Measurements from ENCODE around the gene ARID3A. TPM values are rescaled to one million over a fixed set of nuclear protein-coding genes. Genes with fewer than 3 reads are reported as not detected.

Gene ARID3A
- total and polyA plus RNA-seq, 2 of the 13 experiments (the other 11 are each of a cell fraction or from before 2014, with no cell fraction given) = 71.3 to 77.9 TPM

- BruUV-seq (replicated peaks) = TSS peak; percentile 77
- in situ Hi-C loops (cut with HindIII; ENCODE audit: extremely low pct_ligation_motif_present, low pct_unique_long_range_greater_than_20kb) = loop anchor here (5.0 to 10.0 kb wide), 3 partner anchors 58 to 216 kb away; no protein-coding TSS in a partner anchor
- Histone ChIP-seq H3K4me3 (replicated peaks in 1 of 3; ENCODE audit: insufficient read depth in 1 of 3, low read depth in 2 of 3, low read length in 3 of 3) (peak overlapping the region; percentile 62 to 75 (median 63)), H3K9me3 (ENCODE audit: low read length) (no peaks in the 10 kb centered on the region), H2AFZ (ENCODE audit: low read length) (no peak overlapping the region), H3K4me2 (ENCODE audit: low read depth, low read length) (peak overlapping the region; percentile 98), H3K27ac (ENCODE audit: extremely low read length, insufficient read depth, low read length) (peak overlapping the region; percentile 86), H4K20me1 (ENCODE audit: insufficient read depth, low read length) (no peaks in the 10 kb centered on the region), H3K79me2 (ENCODE audit: insufficient read depth, low read length) (peaks cover 17% of the 10 kb centered on the region), H3K27me3 (ENCODE audit: control insufficient read depth in 1 of 2, insufficient read depth in 2 of 2, low read length in 2 of 2) (no peaks in the 10 kb centered on the region), H3K4me1 (ENCODE audit: insufficient read depth, low read length) (peaks cover 43% of the 10 kb centered on the region), H3K9ac (ENCODE audit: insufficient read depth, low read depth, low read length) (peak overlapping the region; percentile 85), H3K36me3 (replicated peaks in 1 of 2; ENCODE audit: control insufficient read depth in 1 of 2, insufficient read depth in 2 of 2, low read length in 2 of 2) (0 out of 5 replicates have a peak, but pooled peaks cover 0 to under 1% of the 10 kb centered on the region in 2 experiments)
- 4% methylated on average over 16 of the region's 32 CpGs for WGBS (ENCODE audit: low lambda C conversion rate)
- FAIRE-seq (peak; percentile 88), ATAC-seq (peak; percentile 76), DNase-seq (ENCODE audit: low spot score) (peak; percentile 86)
- ChIA-PET CTCF (ENCODE audit: low intra/inter-chr PET ratio, low total read pairs) (interaction anchor here (1.3 kb wide), 1 partner anchor 59 kb away, joined by 3 read pairs; no protein-coding TSS in a partner anchor), POLR2A (interaction anchor here (0.6 to 4.5 kb wide), 5 partner anchors 10 to 57 kb away, joined by 3 to 61 read pairs (median 3); no protein-coding TSS in a partner anchor)
- intact Hi-C loops (cut with micrococcal nuclease; ENCODE audit: unreplicated experiment) = loop anchor here (1.0 kb wide), 1 partner anchor 58 kb away; no protein-coding TSS in a partner anchor
- TF ChIP-seq ZNF747 (CRISPR knock-in tag; IDR thresholded peaks at IDR 0.05; ENCODE audit: borderline replicate concordance) (peak; percentile 77; the same call in 1 of the 2 replicates), DRAP1 (CRISPR knock-in tag; IDR thresholded peaks at IDR 0.05) (peak; percentile 67), ZNF367 (CRISPR knock-in tag; IDR thresholded peaks at IDR 0.05; ENCODE audit: borderline replicate concordance) (no peak), PATZ1 (CRISPR knock-in tag; IDR thresholded peaks at IDR 0.05) (peak; percentile 95), SIN3B (IDR thresholded peaks at IDR 0.05; ENCODE audit: low read length) (no peak), NFKB2 (CRISPR knock-in tag; IDR thresholded peaks at IDR 0.05; ENCODE audit: borderline replicate concordance) (peak; percentile 78; the same call in 1 of the 2 replicates), REL (CRISPR knock-in tag; conservative IDR thresholded peaks at IDR 0.05) (peak; percentile 75; the same call in 1 of the 2 replicates), ZNF543 (CRISPR knock-in tag; IDR thresholded peaks at IDR 0.05) (peak; percentile 63; the same call in 1 of the 2 replicates), RCOR2 (CRISPR knock-in tag; IDR thresholded peaks at IDR 0.05) (peak; percentile 70), NKX3-1 (CRISPR knock-in tag; IDR thresholded peaks at IDR 0.05) (0 out of 2 replicates have a peak, but pooled peaks have one; percentile 34), GABPB1 (CRISPR knock-in tag; IDR thresholded peaks at IDR 0.05) (peak; percentile 83), TGIF2 (CRISPR knock-in tag; IDR thresholded peaks at IDR 0.05) (peak; percentile 78), KLF9 (CRISPR knock-in tag; IDR thresholded peaks at IDR 0.05; ENCODE audit: low read depth) (0 out of 2 replicates have a peak, but pooled peaks have one; percentile 86), XRCC5 (optimal IDR thresholded peaks at IDR 0.05; ENCODE audit: low read length) (peak; percentile 55), ZNF770 (CRISPR knock-in tag; IDR thresholded peaks at IDR 0.05) (peak; percentile 84), SNAPC5 (CRISPR knock-in tag; IDR thresholded peaks at IDR 0.05; ENCODE audit: borderline replicate concordance) (no peak), CHD2 (IDR thresholded peaks at IDR 0.05; ENCODE audit: low read depth, low read length) (peak; percentile 74), ZSCAN21 (CRISPR knock-in tag; IDR thresholded peaks at IDR 0.05; ENCODE audit: borderline replicate concordance) (peak; percentile 83; the same call in 1 of the 2 replicates), JUND (CRISPR knock-in tag; IDR thresholded peaks at IDR 0.05) (peak; percentile 61; the same call in 1 of the 2 replicates)
Observed at GRCh38 chr19:980133-980998, 54.5 kb downstream of the ARID3A start.

Measured in HepG2 (cell line).